ENCODE measurements around the gene CRYZ.
"Not testable (repeated sequence)": the region's sequence is repeated elsewhere in the genome, so short reads cannot be mapped to it uniquely, and the experiment has no call there.

Gene CRYZ, protein sequence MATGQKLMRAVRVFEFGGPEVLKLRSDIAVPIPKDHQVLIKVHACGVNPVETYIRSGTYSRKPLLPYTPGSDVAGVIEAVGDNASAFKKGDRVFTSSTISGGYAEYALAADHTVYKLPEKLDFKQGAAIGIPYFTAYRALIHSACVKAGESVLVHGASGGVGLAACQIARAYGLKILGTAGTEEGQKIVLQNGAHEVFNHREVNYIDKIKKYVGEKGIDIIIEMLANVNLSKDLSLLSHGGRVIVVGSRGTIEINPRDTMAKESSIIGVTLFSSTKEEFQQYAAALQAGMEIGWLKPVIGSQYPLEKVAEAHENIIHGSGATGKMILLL

DNA sequence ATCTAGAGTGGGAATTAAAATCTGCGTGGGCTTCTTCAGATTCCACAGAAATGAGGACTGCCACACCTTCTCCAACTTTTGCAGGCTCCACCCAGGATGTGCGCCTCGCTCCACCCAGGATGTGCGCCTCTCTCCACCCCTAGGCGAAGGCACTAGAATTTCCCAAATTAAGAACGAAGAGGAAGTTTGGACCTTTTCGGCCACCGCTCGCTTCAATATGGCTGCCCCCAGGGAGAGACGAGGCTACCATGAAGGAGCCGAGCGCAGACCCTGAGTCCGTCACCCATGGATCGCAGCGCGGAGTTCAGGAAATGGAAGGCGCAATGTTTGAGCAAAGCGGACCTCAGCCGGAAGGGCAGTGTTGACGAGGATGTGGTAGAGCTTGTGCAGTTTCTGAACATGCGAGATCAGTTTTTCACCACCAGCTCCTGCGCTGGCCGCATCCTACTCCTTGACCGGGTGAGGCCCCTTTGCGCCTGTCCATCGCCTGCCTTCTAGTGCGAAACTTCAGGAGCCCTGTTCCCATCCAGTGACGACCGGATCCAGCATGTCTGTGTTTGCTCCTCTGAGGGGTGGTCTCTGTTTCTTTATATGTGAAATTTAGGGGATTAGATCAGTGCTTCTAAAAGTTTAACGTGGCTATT is at the start of gene CRYZ, which contains the start of gene TYW3:
CRYZ (minus strand) TSS at position 91 of the 644 bp plus-strand sequence. CDS start 8,229 bp downstream, outside the sequence.
TYW3 (plus strand) TSS at position 193 of the 644 bp plus-strand sequence; CDS start at position 286, 93 bp downstream.
- Mint-ChIP-seq H3K9me3 (no peaks in the 10 kb centered on the region), H3K4me3 (peak within 1 kb of the TSS; percentile 96), H3K27ac (peak within 1 kb of the TSS; percentile 97), H3K36me3 (peaks cover 12% of the 10 kb centered on the region), H3K27me3 (no peaks in the 10 kb centered on the region), H3K4me1 (peaks cover 51% of the 10 kb centered on the region)

DNA sequence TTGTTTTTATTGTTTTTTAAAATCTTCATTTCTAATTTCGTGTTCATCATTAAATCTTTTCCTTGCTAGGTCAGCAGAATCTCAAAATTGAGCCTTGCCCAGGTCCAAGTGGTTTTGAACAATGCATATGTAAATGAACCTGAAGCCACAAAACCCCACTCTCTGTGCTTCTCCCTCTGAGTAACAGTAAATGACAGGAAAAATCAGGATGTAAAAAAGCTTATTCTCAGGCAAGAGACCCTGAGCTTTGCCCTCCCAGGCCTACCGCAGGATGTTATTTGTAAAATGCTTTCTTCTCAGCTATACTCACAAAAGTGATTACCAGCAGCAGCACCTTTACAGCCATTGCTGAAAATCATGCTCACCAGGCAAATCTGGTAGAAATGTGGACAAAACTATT is 47.7 kb upstream of the CRYZ start:
- Mint-ChIP-seq H3K27ac (no peak overlapping the region), H3K27me3 (peaks cover 13% of the 10 kb centered on the region), H3K36me3 (no peaks in the 10 kb centered on the region), H3K4me1 (no peaks in the 10 kb centered on the region), H3K9me3 (no peaks in the 10 kb centered on the region), H3K4me3 (no peak overlapping the region)

DNA sequence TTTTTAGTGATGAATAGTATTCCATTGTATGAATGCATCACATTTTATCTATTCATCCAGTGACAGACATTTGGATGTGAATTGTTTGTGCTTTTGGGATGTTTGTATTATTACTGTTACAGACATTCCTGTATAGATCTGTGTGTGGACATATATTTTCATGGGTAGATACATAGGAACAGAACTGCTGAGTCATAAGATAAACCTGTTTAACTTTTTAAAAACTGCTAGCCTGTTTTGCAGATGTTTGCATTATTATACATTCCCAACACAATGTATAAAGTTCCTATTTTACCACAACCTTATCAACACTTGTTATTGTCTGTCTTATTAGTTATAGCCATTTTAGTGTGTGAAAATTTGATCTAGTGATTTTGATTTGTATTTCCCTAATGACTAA is 46.9 kb upstream of the CRYZ start:
- no peaks in the 10 kb centered on the region for H3K4me1 Mint-ChIP-seq
- no peaks in the 10 kb centered on the region for H3K9me3 Mint-ChIP-seq
- no peak overlapping the region for H3K4me3 Mint-ChIP-seq
- H3K27me3 Mint-ChIP-seq = peaks cover 13% of the 10 kb centered on the region
- no peaks in the 10 kb centered on the region for H3K36me3 Mint-ChIP-seq
- H3K27ac Mint-ChIP-seq = no peak overlapping the region

DNA sequence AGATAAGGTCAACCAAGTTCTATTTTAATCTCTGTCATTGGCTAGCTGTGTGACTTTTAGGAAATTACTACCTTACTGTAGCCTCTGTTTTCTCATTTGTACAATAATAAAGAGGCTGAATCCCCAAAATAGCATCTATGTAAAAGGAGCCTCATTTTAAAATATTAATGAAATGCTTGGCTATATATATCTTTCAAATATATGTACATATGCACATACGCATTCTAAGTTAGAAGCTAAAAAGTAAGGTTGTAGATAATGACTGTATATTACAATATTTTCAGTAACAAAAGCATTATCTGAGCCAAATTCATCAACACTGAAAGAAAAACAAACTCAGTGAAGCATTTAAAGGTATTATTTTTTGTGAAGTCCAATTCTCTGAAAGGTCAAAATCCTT is 44.7 kb upstream of the CRYZ start:
- no peaks in the 10 kb centered on the region for H3K9me3 Mint-ChIP-seq
- H3K4me3 Mint-ChIP-seq = no peak overlapping the region
- H3K27me3 Mint-ChIP-seq = peaks cover 14% of the 10 kb centered on the region
- no peaks in the 10 kb centered on the region for H3K36me3 Mint-ChIP-seq
- H3K4me1 Mint-ChIP-seq = peaks cover 5% of the 10 kb centered on the region
- no peak overlapping the region for H3K27ac Mint-ChIP-seq

DNA sequence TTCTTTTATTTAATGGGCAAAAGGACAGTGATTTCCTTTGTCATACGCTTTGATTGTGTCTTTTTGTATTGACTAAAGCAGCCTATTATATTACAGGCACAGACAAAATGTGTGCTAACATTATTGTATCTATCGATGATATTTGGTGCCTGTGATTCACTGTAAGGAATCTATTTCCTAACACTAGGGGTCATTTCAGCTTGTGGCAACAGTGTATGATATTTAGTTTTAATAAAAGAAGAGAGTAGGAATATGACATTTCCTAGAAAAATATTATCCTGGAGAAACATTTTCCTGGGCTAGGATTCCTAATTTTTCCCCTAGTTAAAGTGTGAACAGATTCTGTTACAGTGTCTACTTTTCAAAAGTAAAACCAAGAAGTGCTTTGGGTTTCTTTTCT is 42.9 kb upstream of the CRYZ start:
- peaks cover 16% of the 10 kb centered on the region for H3K27me3 Mint-ChIP-seq
- no peaks in the 10 kb centered on the region for H3K36me3 Mint-ChIP-seq
- no peak overlapping the region for H3K4me3 Mint-ChIP-seq
- H3K4me1 Mint-ChIP-seq = peaks cover 7% of the 10 kb centered on the region
- no peaks in the 10 kb centered on the region for H3K9me3 Mint-ChIP-seq
- H3K27ac Mint-ChIP-seq = no peak overlapping the region

DNA sequence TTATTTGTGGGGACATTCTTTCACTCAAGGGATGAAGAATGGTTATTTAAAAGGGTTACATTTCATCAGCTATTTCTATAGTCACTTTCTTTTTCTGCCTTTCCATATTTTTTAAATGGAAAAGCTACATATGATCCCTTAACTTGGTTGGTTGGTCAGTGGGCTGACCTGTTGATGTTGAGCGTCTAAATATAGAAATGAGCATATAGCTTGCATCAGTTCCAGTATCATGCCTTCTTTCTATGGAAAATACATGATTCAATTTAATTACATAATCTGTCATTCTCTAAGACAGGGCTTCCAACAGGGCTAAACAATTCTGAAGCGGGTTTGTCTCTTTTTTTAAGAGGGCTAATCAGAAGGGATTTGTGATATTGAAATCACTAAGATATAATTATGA is 40.7 kb upstream of the CRYZ start:
- H3K4me3 Mint-ChIP-seq = no peak overlapping the region
- peaks cover 14% of the 10 kb centered on the region for H3K27me3 Mint-ChIP-seq
- H3K9me3 Mint-ChIP-seq = no peaks in the 10 kb centered on the region
- no peak overlapping the region for H3K27ac Mint-ChIP-seq
- peaks cover 7% of the 10 kb centered on the region for H3K4me1 Mint-ChIP-seq
- no peaks in the 10 kb centered on the region for H3K36me3 Mint-ChIP-seq

DNA sequence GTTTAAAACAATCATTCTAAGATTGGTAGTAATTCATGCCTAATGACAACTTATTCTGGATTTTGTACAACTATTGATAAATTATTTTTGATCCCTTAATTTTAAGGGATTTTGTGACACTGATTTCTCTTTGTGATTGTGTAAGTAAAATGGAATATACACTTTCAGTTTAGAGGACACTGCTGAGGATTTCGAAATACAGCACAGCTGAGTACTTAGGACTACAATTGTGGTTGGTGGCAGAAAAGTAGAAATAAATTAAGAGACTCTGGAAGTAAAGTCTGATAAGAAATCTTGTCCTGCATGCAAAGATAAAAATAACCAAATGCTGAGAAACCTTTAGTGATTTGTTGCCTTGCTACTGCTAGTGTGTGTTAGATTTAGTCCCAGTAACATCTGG is 40.1 kb upstream of the CRYZ start:
- H3K27me3 Mint-ChIP-seq = peaks cover 10% of the 10 kb centered on the region
- H3K36me3 Mint-ChIP-seq = no peaks in the 10 kb centered on the region
- no peaks in the 10 kb centered on the region for H3K9me3 Mint-ChIP-seq
- no peak overlapping the region for H3K27ac Mint-ChIP-seq
- H3K4me3 Mint-ChIP-seq = no peak overlapping the region
- peaks cover 7% of the 10 kb centered on the region for H3K4me1 Mint-ChIP-seq

DNA sequence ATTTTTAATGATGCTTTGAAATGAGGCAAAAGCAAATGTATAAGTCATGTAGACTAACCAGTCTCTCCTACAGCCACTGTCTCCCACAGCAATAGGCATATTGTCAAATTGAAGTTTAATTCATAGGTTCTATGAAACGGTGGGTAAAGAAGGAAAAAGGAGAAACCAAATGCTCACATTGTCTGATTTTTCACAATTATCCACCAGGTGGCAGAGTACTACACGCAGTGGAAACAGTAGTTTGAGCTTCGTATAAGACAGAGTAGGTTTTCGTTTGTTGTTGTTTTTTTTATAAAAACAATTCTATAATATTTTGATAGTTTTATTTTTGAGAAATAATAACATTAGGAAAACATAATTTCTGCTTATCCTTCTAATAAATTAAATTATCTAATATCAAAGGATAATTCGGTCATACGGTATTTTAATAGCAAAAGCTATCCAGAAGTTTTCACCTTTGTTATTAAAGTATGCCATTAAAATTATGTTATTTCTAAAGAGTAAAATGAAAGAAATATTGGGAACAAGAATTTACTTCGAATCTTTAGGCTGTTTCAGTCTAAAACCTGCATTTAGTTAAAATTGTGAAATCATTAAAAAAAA is 39.2 kb upstream of the CRYZ start:
- Mint-ChIP-seq H3K4me1 (peaks cover 7% of the 10 kb centered on the region), H3K27me3 (peaks cover 9% of the 10 kb centered on the region), H3K27ac (no peak overlapping the region), H3K4me3 (no peak overlapping the region), H3K9me3 (no peaks in the 10 kb centered on the region), H3K36me3 (no peaks in the 10 kb centered on the region)

DNA sequence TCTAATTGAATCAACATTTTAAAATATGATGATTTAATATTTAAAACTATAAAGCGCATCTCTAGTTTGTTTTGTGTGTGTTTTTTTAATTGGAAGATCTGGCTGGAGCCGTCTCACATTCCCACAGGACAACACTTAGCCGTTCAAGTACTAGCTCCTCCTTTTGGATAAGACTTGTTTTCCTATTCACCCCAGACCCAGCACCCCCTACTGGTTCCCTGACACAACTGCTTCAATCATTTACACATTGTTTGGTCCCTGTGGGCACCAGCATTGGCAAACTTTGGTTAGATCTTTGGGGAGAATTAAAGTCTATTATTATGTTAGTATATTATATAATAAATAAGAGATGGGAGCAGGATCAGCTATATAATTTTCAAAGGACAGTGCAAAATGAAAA is 34.6 kb upstream of the CRYZ start:
- H3K27me3 Mint-ChIP-seq = peaks cover 2% of the 10 kb centered on the region
- H3K9me3 Mint-ChIP-seq = no peaks in the 10 kb centered on the region
- peaks cover 14% of the 10 kb centered on the region for H3K36me3 Mint-ChIP-seq
- no peak overlapping the region for H3K27ac Mint-ChIP-seq
- no peak overlapping the region for H3K4me3 Mint-ChIP-seq
- H3K4me1 Mint-ChIP-seq = peaks cover 15% of the 10 kb centered on the region

DNA sequence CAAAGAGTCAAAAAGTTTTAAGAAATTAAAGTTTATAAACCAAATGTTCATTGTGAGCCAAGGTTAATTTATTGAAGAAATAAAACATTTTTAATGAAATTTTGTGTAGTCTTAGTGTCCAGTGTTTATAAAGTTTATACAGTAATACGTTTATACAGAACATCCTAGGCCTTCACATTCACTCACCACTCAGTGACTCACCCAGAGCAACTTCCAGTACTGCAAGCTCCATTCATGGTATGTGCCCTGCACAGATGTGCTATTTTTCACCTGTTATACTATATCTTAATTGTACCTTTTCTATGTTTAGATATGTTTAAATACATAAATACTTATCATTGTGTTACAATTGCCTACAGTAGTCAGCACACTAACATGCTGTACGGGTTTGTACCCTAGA is 33.7 kb upstream of the CRYZ start:
- no peak overlapping the region for H3K4me3 Mint-ChIP-seq
- peaks cover 19% of the 10 kb centered on the region for H3K36me3 Mint-ChIP-seq
- H3K9me3 Mint-ChIP-seq = no peaks in the 10 kb centered on the region
- H3K4me1 Mint-ChIP-seq = peaks cover 18% of the 10 kb centered on the region
- no peak overlapping the region for H3K27ac Mint-ChIP-seq
- H3K27me3 Mint-ChIP-seq = no peaks in the 10 kb centered on the region

DNA sequence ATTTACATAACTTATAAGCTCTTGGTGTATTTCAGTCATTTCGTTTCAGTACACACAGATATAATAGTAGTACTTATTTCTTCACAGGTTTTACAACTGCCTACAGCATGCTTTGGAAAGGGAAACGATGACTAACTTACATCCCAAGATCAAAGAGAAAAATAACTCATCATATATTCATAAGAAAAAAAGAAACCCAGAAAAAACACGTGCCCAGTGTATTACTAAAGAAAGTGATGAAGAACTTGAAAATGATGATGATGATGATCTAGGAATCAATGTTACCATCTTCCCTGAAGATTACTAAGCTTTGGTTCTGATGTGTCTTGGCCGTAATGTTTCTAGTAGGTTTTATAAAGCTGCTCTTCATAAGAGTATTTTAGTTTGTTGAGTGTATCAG is 31.0 kb upstream of the CRYZ start:
- Mint-ChIP-seq H3K27me3 (no peaks in the 10 kb centered on the region), H3K36me3 (peaks cover 27% of the 10 kb centered on the region), H3K4me1 (peaks cover 21% of the 10 kb centered on the region), H3K9me3 (no peaks in the 10 kb centered on the region), H3K27ac (peak overlapping the region; percentile 73), H3K4me3 (peak overlapping the region; percentile 12)

DNA sequence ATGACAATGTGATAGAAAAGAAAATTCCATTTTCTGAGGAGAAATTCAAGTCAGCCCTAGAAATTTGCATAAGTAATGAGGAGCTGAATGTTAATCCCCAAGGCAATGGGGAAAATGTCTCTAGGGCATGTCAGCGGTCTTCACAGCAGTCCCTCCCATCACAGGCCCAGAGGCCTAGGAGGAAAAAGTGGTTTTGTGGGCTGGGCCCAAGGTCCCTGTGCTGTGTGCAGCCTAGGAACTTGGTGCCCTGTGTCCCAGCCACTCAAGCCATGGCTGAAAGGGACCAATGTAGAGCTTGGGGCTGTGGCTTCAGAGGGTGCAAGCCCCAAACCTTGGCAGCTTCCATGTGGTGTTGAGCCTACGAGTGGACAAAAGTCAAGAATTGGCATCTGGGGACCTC is 23.8 kb upstream of the CRYZ start:
- not testable (repeated sequence) for H3K9me3 Mint-ChIP-seq, H3K27ac Mint-ChIP-seq, H3K4me3 Mint-ChIP-seq, H3K27me3 Mint-ChIP-seq, H3K4me1 Mint-ChIP-seq
- peaks cover 54% of the 10 kb centered on the region for H3K36me3 Mint-ChIP-seq

DNA sequence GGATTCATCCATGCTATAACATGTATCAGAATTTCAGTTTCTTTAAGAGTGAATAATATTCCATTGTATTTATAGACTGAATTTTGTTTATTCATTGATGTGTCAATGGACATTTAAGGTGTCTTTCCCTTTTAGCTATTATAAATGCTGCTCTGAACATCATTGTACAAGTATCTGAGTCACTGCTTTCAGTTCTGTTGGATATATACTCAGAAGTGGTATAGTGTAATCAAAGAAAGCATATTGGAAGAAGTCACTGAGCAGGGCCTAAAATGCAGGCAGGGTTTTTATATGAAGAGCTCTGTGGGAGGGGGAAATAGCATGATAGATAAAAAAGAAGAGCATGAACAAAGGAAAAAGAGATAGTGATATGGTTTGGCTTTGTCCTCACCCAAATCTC is 22.6 kb upstream of the CRYZ start:
- no peaks in the 10 kb centered on the region for H3K27me3 Mint-ChIP-seq
- peaks cover 6% of the 10 kb centered on the region for H3K4me1 Mint-ChIP-seq
- peak overlapping the region; percentile 24 for H3K27ac Mint-ChIP-seq
- peaks cover 49% of the 10 kb centered on the region for H3K36me3 Mint-ChIP-seq
- H3K4me3 Mint-ChIP-seq = no peak overlapping the region
- H3K9me3 Mint-ChIP-seq = peaks cover 5% of the 10 kb centered on the region

DNA sequence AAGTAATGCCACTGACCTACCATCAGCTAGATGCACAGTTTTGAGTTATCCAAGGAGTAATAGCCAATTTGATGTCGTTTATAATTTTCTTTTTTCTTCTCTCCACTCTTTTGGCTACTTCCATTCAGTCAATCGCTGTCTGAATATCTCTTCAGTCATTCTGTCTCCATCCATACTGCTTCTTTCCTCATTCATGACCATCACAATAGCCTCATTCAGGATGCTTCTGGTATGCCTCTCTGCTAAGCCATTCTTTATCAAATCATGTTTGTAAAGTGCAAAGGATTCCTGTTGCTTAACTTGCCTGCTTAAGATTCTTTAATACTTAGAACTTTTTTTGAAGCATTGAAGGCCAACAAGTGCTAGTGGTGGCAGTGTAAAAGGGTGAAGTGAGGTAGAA is 20.3 kb upstream of the CRYZ start:
- Mint-ChIP-seq H3K4me3 (no peak overlapping the region), H3K27me3 (no peaks in the 10 kb centered on the region), H3K9me3 (peaks cover 5% of the 10 kb centered on the region), H3K36me3 (peaks cover 50% of the 10 kb centered on the region), H3K27ac (no peak overlapping the region), H3K4me1 (peaks cover 6% of the 10 kb centered on the region)

DNA sequence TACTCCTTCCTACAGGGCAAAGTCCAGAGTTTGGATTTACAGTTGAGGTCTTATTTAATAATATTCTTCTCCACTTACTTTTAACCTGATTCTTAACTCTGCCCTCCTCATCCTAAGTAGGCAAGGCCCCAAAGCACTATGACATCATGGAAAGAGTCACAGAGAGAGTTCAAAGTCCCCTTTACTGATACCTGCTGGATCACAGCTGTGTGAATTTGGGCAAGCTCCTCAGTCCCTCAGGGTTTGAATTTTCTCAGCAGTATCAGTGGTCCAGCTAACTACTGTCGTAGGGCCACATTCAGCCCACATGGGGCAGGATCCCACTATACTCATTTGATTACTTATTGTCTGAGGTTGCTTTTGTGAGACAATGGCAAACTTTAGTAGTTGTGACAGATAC is 16.1 kb upstream of the CRYZ start:
- H3K4me1 Mint-ChIP-seq = peaks cover 8% of the 10 kb centered on the region
- no peak overlapping the region for H3K27ac Mint-ChIP-seq
- no peak overlapping the region for H3K4me3 Mint-ChIP-seq
- H3K36me3 Mint-ChIP-seq = peaks cover 37% of the 10 kb centered on the region
- no peaks in the 10 kb centered on the region for H3K9me3 Mint-ChIP-seq
- no peaks in the 10 kb centered on the region for H3K27me3 Mint-ChIP-seq

DNA sequence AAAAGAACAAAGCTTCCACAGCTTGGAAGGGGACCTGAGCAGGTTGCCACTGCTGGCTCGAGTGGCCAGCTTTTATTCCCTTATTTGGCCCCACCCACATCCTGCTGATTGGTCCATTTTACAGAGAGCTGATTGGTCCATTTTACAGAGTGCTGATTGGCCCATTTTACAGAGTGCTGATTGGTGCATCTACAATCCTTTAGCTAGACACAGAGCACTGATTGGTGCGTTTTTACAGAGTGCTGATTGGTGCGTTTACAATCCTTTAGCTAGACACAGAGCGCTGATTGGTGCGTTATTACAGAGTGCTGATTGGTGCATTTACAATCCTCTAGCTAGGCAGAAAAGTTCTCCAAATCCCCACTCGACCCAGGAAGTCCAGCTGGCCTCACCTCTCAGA is 12.4 kb upstream of the CRYZ start:
- not testable (repeated sequence) for H3K27me3 Mint-ChIP-seq, H3K9me3 Mint-ChIP-seq, H3K4me1 Mint-ChIP-seq, H3K4me3 Mint-ChIP-seq, H3K27ac Mint-ChIP-seq
- peaks cover 35% of the 10 kb centered on the region for H3K36me3 Mint-ChIP-seq
